MM.1S (cell line): ENCODE data around the gene PARD6B.

Experiments
- EZH2phosphoT487 ChIP-seq: fragments of 300-600 bp; sonication (generic); IDR thresholded peaks from 2 replicates; pipeline ENCODE4 v1.6.1; 2018; ENCODE audit warnings: antibody characterized with exemption, low read length
- TF ChIP-seq, protein P1 (sequence below): fragments of 300-600 bp; sonication (generic); IDR thresholded peaks from 2 replicates; pipeline ENCODE4 v1.5.1; 2016; ENCODE audit warnings: antibody characterized with exemption, low read length, mixed read lengths

DNA sequence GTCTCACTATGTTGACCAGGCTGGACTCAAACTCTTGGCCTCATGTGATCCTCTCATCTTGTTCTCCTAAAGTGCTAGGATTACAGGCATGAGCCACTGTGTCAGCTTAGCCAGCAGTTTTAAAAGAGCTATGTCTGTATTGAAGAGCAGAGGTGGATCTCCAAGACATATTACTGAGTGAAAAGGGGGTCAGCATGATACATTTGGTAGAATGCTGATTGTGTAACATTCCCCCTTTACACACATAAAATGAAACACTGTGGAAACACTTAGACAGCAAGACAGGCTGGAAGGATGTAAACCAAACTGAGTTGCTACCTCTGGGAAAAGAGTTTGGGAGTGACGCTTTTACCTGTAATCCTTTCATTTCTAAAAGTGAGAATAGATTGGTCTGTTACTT, 38.4 kb upstream of the PARD6B start:
- TF ChIP-seq, protein P1, sequence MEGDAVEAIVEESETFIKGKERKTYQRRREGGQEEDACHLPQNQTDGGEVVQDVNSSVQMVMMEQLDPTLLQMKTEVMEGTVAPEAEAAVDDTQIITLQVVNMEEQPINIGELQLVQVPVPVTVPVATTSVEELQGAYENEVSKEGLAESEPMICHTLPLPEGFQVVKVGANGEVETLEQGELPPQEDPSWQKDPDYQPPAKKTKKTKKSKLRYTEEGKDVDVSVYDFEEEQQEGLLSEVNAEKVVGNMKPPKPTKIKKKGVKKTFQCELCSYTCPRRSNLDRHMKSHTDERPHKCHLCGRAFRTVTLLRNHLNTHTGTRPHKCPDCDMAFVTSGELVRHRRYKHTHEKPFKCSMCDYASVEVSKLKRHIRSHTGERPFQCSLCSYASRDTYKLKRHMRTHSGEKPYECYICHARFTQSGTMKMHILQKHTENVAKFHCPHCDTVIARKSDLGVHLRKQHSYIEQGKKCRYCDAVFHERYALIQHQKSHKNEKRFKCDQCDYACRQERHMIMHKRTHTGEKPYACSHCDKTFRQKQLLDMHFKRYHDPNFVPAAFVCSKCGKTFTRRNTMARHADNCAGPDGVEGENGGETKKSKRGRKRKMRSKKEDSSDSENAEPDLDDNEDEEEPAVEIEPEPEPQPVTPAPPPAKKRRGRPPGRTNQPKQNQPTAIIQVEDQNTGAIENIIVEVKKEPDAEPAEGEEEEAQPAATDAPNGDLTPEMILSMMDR = no peak
- TF ChIP-seq EZH2phosphoT487 = no peak
